Measurements from ENCODE around the gene RNF149. TPM values are rescaled to one million over a fixed set of nuclear protein-coding genes. Genes with fewer than 3 reads are reported as not detected.

The RNF149 gene
- total RNA-seq, 6 experiments from 2014 or later, result 20.3 to 45.4 (median 32.2) TPM

DNA sequence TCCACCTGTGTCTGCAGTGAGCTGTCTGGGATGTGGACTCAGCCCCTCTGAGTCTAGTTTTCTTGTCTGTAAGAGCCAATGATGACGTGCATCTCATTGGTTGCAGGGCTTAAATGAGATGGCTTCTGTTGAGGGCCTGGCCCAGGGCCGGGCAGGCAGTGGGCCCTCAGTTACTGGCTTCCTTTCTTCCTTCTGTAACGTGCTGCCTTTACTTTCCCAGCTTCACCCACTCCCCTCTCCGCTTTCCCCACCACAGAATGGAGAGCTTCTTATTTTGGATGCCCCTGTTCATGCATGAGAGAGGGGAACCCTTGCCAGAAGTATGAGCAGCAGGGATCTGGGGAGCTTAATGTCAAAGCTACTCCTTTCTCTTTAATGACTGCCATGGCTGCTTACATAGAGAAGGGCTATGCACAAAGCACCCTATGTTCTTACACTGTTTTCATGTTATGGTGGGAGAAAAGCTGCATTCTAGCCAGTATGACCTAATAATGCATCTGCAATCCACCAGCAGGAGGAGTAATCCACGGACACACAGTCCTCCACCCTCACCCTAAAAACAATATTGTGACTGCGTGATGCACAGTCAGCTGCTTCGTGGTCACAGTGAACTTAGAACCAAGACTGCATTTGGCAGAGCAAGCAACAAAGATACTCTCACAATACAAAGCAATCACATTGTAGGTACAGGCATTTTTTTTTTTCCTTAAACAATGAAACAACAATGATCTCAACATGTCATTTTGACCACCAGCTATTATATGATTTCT lies 41.6 kb upstream of the RNF149 start:
- no peaks in the 10 kb centered on the region for H3K36me3 ChIP-seq
- intact Hi-C loops (cut with DNase I), result no loop called here
- no peak overlapping the region for H3K27ac ChIP-seq
- DNase-seq, result no peak
- H3K27me3 ChIP-seq, result no peaks in the 10 kb centered on the region
- peak in 1 of 4 donors; percentile 26 for ATAC-seq
- H3K9me3 ChIP-seq, result no peaks in the 10 kb centered on the region
- no peaks in the 10 kb centered on the region for H3K4me1 ChIP-seq
- no peak overlapping the region for H3K4me3 ChIP-seq
- WGBS (ENCODE audit: insufficient coverage, low coverage, low lambda C conversion rate, missing lambda C conversion rate), result 23% methylated on average over 2 of the region's 7 CpGs
- TF ChIP-seq, protein P1, sequence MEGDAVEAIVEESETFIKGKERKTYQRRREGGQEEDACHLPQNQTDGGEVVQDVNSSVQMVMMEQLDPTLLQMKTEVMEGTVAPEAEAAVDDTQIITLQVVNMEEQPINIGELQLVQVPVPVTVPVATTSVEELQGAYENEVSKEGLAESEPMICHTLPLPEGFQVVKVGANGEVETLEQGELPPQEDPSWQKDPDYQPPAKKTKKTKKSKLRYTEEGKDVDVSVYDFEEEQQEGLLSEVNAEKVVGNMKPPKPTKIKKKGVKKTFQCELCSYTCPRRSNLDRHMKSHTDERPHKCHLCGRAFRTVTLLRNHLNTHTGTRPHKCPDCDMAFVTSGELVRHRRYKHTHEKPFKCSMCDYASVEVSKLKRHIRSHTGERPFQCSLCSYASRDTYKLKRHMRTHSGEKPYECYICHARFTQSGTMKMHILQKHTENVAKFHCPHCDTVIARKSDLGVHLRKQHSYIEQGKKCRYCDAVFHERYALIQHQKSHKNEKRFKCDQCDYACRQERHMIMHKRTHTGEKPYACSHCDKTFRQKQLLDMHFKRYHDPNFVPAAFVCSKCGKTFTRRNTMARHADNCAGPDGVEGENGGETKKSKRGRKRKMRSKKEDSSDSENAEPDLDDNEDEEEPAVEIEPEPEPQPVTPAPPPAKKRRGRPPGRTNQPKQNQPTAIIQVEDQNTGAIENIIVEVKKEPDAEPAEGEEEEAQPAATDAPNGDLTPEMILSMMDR (IDR thresholded peaks at IDR 0.05), result peak in 1 of 4 donors; percentile 8
- TF ChIP-seq POLR2A (IDR thresholded peaks at IDR 0.05), result no peak

DNA sequence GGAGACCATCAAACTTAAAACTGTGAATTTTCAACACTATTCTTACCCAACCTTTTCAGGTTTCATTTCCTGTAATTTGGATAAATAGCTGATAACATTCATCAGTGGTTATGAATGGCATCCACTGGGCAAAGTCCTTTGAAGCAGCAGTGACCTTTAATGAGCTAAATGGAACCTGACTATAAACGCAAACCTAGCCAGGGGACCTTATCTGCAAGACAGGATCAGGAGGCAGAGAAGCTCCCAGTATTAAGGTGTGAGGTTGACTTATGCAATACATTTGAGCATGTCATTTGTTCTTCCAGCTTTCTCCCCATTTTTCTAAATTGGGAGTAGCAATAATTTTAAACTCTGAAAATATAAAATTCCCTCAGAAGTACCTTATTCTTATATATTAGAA lies 40.4 kb upstream of the RNF149 start:
- H3K27me3 ChIP-seq, result no peaks in the 10 kb centered on the region
- DNase-seq (no peak), ATAC-seq (peak in 1 of 4 donors; percentile 73)
- no peaks in the 10 kb centered on the region for H3K9me3 ChIP-seq
- intact Hi-C loops (cut with DNase I), result no loop called here
- H3K4me3 ChIP-seq, result no peak overlapping the region
- H3K27ac ChIP-seq, result no peak overlapping the region
- no peaks in the 10 kb centered on the region for H3K4me1 ChIP-seq
- 55% methylated on average over 1 of the region's 1 CpG for WGBS (ENCODE audit: insufficient coverage, low coverage, low lambda C conversion rate, missing lambda C conversion rate)
- H3K36me3 ChIP-seq, result no peaks in the 10 kb centered on the region
- no peak for TF ChIP-seq POLR2A (IDR thresholded peaks at IDR 0.05)
- TF ChIP-seq, protein P1 (IDR thresholded peaks at IDR 0.05), result no peak

- no peaks in the 10 kb centered on the region for H3K9me3 ChIP-seq
- H3K4me3 ChIP-seq, result no peak overlapping the region
- H3K36me3 ChIP-seq, result no peaks in the 10 kb centered on the region
- ATAC-seq, result no peak
- no peaks in the 10 kb centered on the region for H3K27me3 ChIP-seq
- no peak for DNase-seq
- intact Hi-C loops (cut with DNase I), result no loop called here
- H3K27ac ChIP-seq, result no peak overlapping the region
- H3K4me1 ChIP-seq, result no peaks in the 10 kb centered on the region
- TF ChIP-seq, protein P1 (IDR thresholded peaks at IDR 0.05), result no peak
- TF ChIP-seq POLR2A (IDR thresholded peaks at IDR 0.05), result no peak
- WGBS (ENCODE audit: insufficient coverage, low coverage, low lambda C conversion rate, missing lambda C conversion rate), result 93% methylated on average over 3 of the region's 3 CpGs
These were observed 38.4 kb upstream of the RNF149 start for GRCh38 chr2:101346909-101347308.

DNA sequence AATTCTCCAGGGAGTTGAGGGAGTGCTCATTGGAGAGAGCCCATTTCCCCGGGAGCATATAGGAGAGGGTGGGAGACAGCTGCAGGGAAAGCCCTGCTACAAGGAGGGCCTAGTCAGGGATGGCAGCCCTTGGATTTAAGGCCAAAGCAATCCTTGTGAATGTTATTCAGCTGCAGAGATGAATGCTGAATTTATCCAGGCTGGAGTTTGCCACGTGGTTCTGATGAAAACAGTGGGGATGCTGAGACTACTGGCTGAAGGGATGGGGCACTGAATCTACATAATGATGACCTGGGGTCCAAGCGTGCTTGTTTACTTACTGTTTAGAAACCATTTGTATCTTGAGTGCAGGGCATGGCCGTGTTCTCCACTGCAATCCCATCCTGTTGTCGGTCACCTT lies 35.6 kb upstream of the RNF149 start:
- no peak overlapping the region for H3K4me3 ChIP-seq
- H3K4me1 ChIP-seq, result peaks cover 0 to 10% (median 4%) of the 10 kb centered on the region in 4 donors
- DNase-seq (no peak), ATAC-seq (no peak)
- TF ChIP-seq, protein P1 (IDR thresholded peaks at IDR 0.05), result no peak
- TF ChIP-seq POLR2A (IDR thresholded peaks at IDR 0.05), result no peak
- H3K36me3 ChIP-seq, result no peaks in the 10 kb centered on the region
- H3K27me3 ChIP-seq, result no peaks in the 10 kb centered on the region
- H3K9me3 ChIP-seq, result no peaks in the 10 kb centered on the region
- WGBS (ENCODE audit: insufficient coverage, low coverage, low lambda C conversion rate, missing lambda C conversion rate), result 61% methylated on average over 5 of the region's 5 CpGs
- H3K27ac ChIP-seq, result no peak overlapping the region
- intact Hi-C loops (cut with DNase I), result no loop called here
